ENCODE data around the gene PTGES. TPM values are rescaled to one million over a fixed set of nuclear protein-coding genes. Genes with fewer than 3 reads are reported as not detected.
A peak's percentile ranks its signal among the peaks of the same experiment; 100 is the strongest.

PTGES gene
- polyA plus RNA-seq, 3 donors, result 0.29 to 1.8 (median 0.84) TPM

DNA sequence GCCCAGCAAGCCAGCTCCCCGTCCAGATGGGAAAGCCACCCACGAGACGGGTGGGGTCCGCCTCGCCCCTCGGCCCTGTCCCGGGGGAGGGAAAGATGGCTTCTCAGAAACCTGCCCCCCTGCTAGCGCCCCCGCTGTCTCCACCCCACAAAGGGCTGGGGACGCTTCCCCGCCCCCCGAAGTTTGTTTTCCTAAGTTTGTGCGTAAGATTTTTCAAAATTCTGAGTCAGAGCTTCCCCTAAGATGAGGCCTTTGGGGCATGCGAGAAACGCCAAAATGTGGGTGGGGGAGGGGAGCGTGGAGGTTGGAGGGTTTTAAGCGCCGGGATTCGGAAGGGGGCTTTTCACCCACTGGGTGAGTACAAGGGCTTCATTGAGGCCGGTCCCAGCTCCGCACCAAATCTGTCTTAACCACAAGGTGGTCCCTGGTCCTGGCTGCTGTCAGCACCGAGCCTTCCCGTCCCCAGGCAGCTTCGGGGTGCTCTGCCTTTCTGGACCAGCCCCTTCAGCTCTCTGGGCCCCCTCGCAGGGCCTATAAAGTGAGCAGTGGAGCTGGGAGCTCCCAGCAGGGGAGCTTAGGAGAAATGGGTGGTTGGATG, 55.1 kb downstream of the PTGES start:
- peaks cover 9 to 45% of the 10 kb centered on the region in 2 donors for H3K27me3 ChIP-seq (ENCODE audit: control insufficient read depth in 2 of 2, insufficient read depth in 2 of 2, low read length in 2 of 2)
- WGBS (ENCODE audit: insufficient coverage), result 2% methylated on average over 9 of the region's 25 CpGs
- Mint-ChIP-seq H3K36me3 (no peaks in the 10 kb centered on the region), H3K4me1 (peaks cover 5% of the 10 kb centered on the region), H3K27me3 (ENCODE audit: low read depth in 3 of 3) (peaks cover 55 to 81% (median 55%) of the 10 kb centered on the region in 3 donors), H3K27ac (no peak overlapping the region), H3K9me3 (peaks cover 0 to 4% (median 0%) of the 10 kb centered on the region in 7 donors), H3K4me3 (peak overlapping the region in 1 of 2 donors; percentile 67)
- TF ChIP-seq, protein P1, sequence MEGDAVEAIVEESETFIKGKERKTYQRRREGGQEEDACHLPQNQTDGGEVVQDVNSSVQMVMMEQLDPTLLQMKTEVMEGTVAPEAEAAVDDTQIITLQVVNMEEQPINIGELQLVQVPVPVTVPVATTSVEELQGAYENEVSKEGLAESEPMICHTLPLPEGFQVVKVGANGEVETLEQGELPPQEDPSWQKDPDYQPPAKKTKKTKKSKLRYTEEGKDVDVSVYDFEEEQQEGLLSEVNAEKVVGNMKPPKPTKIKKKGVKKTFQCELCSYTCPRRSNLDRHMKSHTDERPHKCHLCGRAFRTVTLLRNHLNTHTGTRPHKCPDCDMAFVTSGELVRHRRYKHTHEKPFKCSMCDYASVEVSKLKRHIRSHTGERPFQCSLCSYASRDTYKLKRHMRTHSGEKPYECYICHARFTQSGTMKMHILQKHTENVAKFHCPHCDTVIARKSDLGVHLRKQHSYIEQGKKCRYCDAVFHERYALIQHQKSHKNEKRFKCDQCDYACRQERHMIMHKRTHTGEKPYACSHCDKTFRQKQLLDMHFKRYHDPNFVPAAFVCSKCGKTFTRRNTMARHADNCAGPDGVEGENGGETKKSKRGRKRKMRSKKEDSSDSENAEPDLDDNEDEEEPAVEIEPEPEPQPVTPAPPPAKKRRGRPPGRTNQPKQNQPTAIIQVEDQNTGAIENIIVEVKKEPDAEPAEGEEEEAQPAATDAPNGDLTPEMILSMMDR (IDR thresholded peaks at IDR 0.05), result no peak
- H3K4me1 ChIP-seq (ENCODE audit: control insufficient read depth in 1 of 2, insufficient read depth in 2 of 2, low read length in 2 of 2), result no peaks in the 10 kb centered on the region
- DNase-seq, result no peak
- no peaks in the 10 kb centered on the region for H3K79me2 ChIP-seq (ENCODE audit: insufficient read depth, low read length)
- intact Hi-C loops (cut with micrococcal nuclease), result no loop called here
- no peak overlapping the region for H3K9ac ChIP-seq (ENCODE audit: insufficient read depth, low read length, poor library complexity, severe bottlenecking)
- no peak overlapping the region for H3K4me3 ChIP-seq (replicated peaks in 1 of 3; ENCODE audit: low read depth in 2 of 3, low read length in 3 of 3)
- no peak overlapping the region for H3K27ac ChIP-seq (ENCODE audit: low read depth in 1 of 2, low read length in 2 of 2)
- H2AFZ ChIP-seq (ENCODE audit: insufficient read depth, low read depth, low read length, poor library complexity, severe bottlenecking), result no peak overlapping the region
- H3K4me2 ChIP-seq (replicated peaks; ENCODE audit: extremely low read depth, low read length, poor library complexity, severe bottlenecking), result no peak overlapping the region
- peaks cover 0 to 5% of the 10 kb centered on the region in 2 donors for H3K9me3 ChIP-seq (replicated peaks in 1 of 2; ENCODE audit: control insufficient read depth in 1 of 2, insufficient read depth in 1 of 2, low read length in 2 of 2)
- H4K20me1 ChIP-seq (ENCODE audit: insufficient read depth, low read length), result no peaks in the 10 kb centered on the region
- H3K36me3 ChIP-seq (replicated peaks in 1 of 2; ENCODE audit: control insufficient read depth in 1 of 2, insufficient read depth in 2 of 2, low read length in 2 of 2), result no peaks in the 10 kb centered on the region

DNA sequence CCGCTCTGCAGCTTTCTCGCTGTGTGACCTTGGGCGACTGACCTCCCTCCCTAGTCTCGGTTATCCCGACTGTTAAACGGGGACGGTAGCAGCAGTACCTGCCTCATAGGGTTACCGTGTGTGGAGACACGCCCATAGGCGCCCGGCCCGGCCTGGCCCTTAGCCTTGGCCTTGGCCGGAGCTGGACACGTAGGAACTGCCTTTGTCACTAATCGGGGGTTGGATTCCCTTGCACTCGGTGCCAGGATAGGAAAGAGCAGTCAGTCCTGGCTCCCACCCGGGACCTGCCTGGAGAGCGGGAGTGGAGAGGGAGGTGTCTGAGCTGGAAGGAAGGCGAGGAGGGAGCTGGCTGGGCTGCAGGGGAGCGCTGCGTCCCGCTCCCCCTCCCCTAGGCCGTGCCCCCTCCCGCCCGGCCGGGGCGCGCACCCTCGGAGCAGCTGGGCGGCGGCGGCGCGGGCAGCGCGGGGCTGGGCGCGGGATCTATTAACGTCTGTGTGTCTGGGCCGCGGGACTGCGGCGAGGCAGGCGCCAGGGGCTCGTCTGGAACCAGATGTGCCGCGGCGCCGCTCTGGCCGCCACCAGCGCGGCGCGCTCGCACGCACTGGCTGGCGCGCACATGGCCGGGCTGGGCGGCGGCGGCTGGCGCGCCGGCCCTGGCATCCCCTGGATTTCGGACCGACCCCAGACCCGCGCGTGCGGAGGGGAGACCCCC, 55.7 kb downstream of the PTGES start:
- peak overlapping the region in 1 of 7 donors; percentile 9 for H3K27ac Mint-ChIP-seq
- Histone ChIP-seq H3K27me3 (ENCODE audit: control insufficient read depth in 2 of 2, insufficient read depth in 2 of 2, low read length in 2 of 2) (peaks cover 9 to 45% of the 10 kb centered on the region in 2 donors), H3K79me2 (ENCODE audit: insufficient read depth, low read length) (no peaks in the 10 kb centered on the region), H3K9ac (ENCODE audit: insufficient read depth, low read length, poor library complexity, severe bottlenecking) (no peak overlapping the region), H3K36me3 (replicated peaks in 1 of 2; ENCODE audit: control insufficient read depth in 1 of 2, insufficient read depth in 2 of 2, low read length in 2 of 2) (no peaks in the 10 kb centered on the region), H3K4me1 (ENCODE audit: control insufficient read depth in 1 of 2, insufficient read depth in 2 of 2, low read length in 2 of 2) (no peaks in the 10 kb centered on the region), H3K4me3 (replicated peaks in 1 of 3; ENCODE audit: low read depth in 2 of 3, low read length in 3 of 3) (no peak overlapping the region), H3K4me2 (replicated peaks; ENCODE audit: extremely low read depth, low read length, poor library complexity, severe bottlenecking) (no peak overlapping the region), H3K9me3 (replicated peaks in 1 of 2; ENCODE audit: control insufficient read depth in 1 of 2, insufficient read depth in 1 of 2, low read length in 2 of 2) (peaks cover 0 to 5% of the 10 kb centered on the region in 2 donors), H3K27ac (ENCODE audit: low read depth in 1 of 2, low read length in 2 of 2) (no peak overlapping the region), H4K20me1 (ENCODE audit: insufficient read depth, low read length) (no peaks in the 10 kb centered on the region), H2AFZ (ENCODE audit: insufficient read depth, low read depth, low read length, poor library complexity, severe bottlenecking) (no peak overlapping the region)
- TF ChIP-seq, protein P1 (IDR thresholded peaks at IDR 0.05), result no peak
- WGBS (ENCODE audit: insufficient coverage), result 7% methylated on average over 58 of the region's 71 CpGs
- H3K9me3 Mint-ChIP-seq, result peaks cover 0 to 4% (median 0%) of the 10 kb centered on the region in 7 donors
- no peak for DNase-seq
- H3K27me3 Mint-ChIP-seq (ENCODE audit: low read depth in 3 of 3), result peaks cover 53 to 75% (median 55%) of the 10 kb centered on the region in 3 donors
- no peaks in the 10 kb centered on the region for H3K36me3 Mint-ChIP-seq
- intact Hi-C loops (cut with micrococcal nuclease), result no loop called here
- H3K4me1 Mint-ChIP-seq, result peaks cover 5% of the 10 kb centered on the region
- peak overlapping the region in 1 of 2 donors; percentile 85 for H3K4me3 Mint-ChIP-seq
